ENCODE measurements around the gene ANKS4B. TPM values are rescaled to one million over a fixed set of nuclear protein-coding genes. Genes with fewer than 3 reads are reported as not detected.
"Not testable (repeated sequence)": the region's sequence is repeated elsewhere in the genome, so short reads cannot be mapped to it uniquely, and the experiment has no call there.

ANKS4B gene, protein sequence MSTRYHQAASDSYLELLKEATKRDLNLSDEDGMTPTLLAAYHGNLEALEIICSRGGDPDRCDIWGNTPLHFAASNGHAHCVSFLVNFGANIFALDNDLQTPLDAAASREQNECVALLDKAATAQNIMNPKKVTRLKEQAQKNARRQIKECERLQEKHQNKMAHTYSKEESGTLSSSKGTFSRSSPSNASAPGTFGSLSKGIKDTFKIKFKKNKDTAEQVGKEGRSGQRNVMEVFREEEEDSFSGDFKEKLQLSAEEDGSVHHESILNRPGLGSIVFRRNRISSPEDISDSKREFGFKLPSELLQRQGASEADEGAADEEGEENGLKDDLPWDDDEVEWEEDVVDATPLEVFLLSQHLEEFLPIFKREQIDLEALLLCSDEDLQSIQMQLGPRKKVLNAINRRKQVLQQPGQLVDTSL
- polyA plus RNA-seq (ENCODE audit: insufficient read length in 12 of 12): 1 to 10 TPM in 1 of 12 donors, under 1 TPM in 4, not detected in 7; 0.04 to 4.7 (median 0.04) TPM
- long read RNA-seq, donor 1, full-length matches to known transcripts: 21 of 29 reads
- long read RNA-seq, donor 1, partial matches to known transcripts: 8 of 29 reads
- long read RNA-seq, donor 1, other reads (novel, unspliced or antisense): 0 of 29 reads
- long read RNA-seq, donor 2: 0 reads
- long read RNA-seq, donor 3: 0 reads
- long read RNA-seq, donor 4: 0 reads
- long read RNA-seq, donor 5: 0 reads
- long read RNA-seq, donor 6: 0 reads
- long read RNA-seq, donor 7: 0 reads
- long read RNA-seq, donor 8: 0 reads
- long read RNA-seq, donor 9: 0 reads
- long read RNA-seq, donor 10: 0 reads
- long read RNA-seq, donor 11: 0 reads

- DNase-seq: no peak
These were observed at the start of gene ANKS4B for GRCh38 chr16:21233521-21234150. Gene ANKS4B (plus strand): TSS chr16:21233699. CDS start chr16:21233738, 39 bp downstream.

GRCh38 chr16:21183995-21184394 lies 49.5 kb upstream of the ANKS4B start:
- no peak for DNase-seq

DNA sequence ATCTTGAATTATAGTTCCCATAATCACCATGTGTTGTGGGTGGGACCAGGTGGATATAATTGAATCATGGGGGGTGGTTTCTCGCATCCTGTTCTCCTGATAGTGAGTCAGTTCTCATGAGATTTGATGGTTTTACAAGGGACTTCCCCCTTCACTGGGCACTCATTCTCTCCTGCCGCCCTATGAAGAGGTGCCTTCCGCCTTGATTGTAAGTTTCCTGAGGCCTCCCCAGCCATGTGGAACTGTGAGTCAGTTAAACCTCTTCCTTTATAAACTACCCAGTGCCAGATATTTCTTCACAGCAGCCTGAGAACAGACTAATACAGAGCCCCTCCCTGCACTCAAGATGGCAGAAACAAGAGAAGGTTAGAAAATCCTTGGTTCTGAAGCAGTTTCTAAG lies 48.7 kb upstream of the ANKS4B start:
- DNase-seq: no peak

DNA sequence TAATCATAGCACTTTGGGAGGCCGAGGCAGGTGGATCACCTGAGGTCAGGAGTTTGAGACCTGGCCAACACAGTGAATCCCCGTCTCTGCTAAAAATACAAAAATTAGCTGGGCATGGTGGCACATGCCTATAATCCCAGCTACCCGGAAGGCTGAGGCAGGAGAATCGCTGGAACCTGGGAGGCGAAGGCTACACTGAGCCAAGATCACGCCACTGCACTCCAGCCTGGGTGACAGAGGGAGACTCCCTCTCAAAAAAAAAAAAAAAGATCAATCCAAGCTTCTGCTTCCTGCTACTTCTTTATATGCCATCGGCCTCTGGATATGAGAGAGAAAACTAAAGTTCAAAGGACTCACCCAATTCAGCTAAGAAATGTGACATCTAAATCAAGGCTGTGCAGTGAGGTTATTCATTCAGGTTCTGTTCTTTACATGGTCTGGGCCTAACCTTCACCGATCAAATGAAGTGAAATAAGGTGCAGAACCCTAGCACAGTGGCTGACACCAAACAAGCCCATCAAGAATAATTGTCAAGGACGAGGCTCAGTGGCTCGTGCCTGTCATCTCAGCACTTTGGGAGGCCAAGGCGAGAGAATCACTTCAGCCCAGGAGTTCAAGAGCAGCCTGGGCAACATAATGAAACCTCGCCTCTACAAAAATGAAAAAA lies 47.7 kb upstream of the ANKS4B start:
- no peak for DNase-seq

DNA sequence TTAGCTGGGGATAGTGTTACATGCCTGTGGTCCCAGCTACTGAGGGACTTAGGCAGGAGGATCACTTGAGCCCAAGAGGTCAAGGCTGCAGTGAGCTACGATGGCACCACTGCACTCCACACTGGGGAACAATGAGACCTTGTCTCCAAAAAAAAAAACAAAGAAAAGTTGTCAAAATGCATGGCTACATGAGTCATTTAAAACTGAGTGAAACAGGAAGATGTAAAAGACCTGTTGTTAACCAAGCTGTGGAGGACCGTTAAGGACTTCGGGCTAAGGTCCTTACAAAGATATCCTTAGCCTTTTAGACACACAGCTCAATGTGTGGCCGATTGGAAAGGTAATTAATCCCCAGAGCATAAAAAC lies 47.2 kb upstream of the ANKS4B start:
- no peak for DNase-seq

GRCh38 chr16:21189311-21189710 lies 44.2 kb upstream of the ANKS4B start:
- DNase-seq: no peak

DNA sequence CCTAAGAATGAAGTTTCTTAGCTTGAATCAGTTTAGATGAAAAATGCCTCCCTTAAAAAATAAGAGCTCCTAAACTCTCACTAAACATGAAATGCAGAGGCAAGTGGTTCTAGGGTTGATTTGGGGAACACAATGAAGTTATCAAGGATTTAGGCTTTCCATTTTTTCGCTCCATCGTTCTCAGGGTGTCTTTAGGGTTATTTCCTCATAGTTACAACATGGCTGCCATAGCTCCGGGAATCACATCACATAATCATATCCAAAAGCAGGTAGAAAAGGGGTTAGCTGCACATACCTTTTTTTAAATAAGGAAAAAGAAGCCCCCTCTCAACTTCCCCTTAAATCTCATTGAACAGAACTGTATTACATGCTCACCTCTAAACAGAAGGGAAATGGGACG lies 43.5 kb upstream of the ANKS4B start:
- no peak for DNase-seq

DNA sequence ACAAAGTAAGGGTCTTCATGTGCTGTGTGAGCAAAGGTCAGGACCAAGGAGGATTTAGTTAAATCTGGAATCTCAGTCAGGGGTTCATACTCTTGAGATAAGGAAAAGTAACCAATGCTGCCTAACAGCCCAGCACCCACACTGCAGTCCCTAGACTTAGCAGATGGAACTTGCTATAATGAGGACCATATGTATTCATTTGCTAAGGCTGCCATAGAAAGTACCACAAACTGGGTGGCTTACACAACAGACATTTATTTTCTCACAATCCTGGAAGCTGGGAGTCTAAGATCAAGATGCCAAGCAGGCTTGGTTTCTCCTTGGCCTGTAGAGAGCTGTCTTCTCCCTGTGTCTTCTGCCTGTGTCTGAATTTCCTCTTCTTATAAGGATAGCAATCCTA lies 42.9 kb upstream of the ANKS4B start:
- DNase-seq: no peak

GRCh38 chr16:21192991-21193390 lies 40.5 kb upstream of the ANKS4B start:
- no peak for DNase-seq

GRCh38 chr16:21194771-21195301 lies 38.7 kb upstream of the ANKS4B start:
- DNase-seq: peak; percentile 5

DNA sequence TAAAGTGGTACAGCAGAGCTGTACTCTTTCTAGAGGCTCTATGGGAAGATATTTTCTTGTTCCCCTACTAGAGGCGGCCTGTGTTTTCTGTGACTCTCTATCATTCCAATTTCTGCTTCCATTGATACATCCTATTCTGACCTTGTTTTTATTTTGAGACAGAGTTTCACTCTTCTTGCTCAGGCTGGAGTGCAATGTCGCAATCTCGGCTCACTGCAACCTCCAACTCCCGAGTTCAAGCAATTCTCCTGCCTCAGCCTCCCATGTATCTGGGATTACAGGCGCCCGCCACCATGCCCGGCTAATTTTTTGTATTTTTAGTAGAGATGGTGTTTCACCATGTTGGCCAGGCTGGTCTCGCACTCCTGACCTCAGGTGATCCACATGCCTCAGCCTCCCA lies 38.2 kb upstream of the ANKS4B start:
- DNase-seq: not testable (repeated sequence)

DNA sequence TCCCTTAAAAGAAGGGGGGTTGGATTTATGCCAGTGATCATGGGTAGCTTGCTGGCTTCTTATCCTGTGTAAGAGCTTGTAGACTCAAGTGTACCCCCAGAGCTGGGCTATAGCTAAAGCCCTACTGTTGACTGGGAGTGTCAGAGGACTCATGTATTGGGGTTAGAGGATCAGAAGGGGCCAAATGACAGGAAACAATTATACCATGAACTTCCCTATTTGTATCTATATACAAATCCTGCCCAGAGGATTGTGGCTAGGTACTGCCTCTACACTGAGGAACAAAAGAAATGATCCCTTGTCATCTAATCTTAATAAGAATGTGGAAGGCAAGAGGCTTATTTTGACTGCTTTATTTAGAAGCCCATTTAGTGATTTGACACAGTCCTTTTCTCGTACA lies 36.4 kb upstream of the ANKS4B start:
- no peak for DNase-seq

DNA sequence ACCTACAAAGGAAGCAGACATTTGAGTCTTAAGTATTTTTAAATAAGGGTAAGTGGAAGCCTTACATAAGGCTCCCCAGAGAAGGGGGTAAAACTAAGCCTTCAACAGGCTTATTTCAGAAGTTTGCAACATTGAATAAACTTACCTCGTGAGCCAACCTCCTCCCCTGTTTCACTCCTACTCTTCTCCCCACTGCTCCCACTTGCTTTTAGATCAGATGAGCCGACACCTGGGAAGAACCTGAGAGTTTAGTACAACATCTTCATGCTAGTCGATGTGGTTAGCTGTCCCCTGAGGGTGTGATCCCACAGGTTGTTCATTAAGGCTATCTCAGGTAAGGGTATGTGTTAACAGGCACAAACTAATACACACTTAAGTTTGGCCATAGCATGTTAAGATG lies 35.9 kb upstream of the ANKS4B start:
- DNase-seq: no peak

DNA sequence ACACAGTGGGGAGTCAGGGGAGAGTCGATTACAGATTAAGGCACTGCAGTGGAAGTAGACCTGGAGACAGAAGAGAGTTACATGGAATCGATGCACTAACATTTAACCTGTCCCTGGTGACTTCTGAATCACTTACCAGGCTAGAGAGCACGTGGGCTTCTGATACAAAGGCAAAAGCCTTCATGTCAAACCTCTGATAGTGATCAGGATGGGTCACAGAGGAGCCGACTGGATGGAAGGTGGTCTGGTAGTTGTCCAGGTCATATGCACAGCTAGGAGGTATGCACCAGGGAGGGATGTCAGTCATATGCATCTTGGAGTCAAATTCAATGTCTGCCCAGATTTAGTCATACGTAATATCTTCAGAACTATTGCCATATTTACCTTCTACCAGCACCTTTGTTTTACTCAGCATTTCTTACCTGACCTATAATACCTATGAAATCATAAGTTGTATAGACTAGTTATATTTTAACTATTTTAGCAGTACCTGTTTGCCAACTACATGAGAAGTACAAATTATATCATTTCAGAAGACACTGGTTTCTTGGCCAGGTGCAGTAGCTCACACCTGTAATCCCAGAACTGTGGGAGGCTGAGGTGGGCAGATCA lies 33.8 kb upstream of the ANKS4B start:
- no peak for DNase-seq

GRCh38 chr16:21203155-21203797 lies 30.2 kb upstream of the ANKS4B start:
- no peak for DNase-seq

- DNase-seq: no peak
These were observed 28.2 kb upstream of the ANKS4B start for GRCh38 chr16:21205303-21205702.

DNA sequence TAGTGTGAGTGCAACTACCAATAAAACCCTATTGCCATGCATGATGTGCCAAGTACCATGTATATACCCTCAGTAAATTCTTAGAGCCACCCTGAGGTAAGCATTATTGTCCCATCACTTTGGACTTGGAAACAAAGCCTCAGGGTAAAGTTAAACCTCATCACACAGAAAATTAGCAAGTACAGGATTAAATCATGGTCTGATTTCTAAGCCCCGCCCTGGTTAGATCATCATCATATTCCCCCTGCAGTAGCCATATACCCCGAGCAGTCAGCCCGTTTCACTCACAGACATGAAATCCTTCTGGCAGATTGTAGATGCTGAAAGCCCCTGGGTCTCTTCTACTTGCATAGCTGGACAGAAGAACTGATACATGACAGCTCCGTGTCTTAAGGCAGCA lies 26.9 kb upstream of the ANKS4B start:
- no peak for DNase-seq

GRCh38 chr16:21208446-21209230 lies 24.9 kb upstream of the ANKS4B start:
- no peak for DNase-seq

DNA sequence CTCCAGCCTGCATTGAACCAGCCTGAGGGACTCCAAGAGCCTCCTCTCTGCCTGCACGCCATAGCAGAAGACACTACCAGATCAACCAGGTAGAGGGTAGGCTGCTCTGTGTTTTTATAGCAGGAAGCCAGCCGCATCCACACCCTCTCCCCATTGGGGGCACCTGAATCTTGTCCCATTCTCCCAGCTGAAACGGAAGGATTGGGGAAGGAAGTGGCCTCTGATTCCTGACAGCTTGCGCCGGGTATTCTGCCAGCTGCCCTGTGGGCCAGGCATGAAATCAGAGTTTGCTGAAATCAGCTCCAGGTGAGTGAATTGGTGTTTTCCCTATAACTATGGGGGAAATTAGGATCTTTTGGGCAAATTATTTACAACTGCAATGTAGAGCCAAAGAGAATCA lies 22.0 kb upstream of the ANKS4B start, which contains the start of gene ZP2:
Gene ZP2 (minus strand): TSS at position 89 of the 400 bp plus-strand sequence. CDS start 27 bp downstream, at position 62.
- no peak for DNase-seq

- no peak for DNase-seq
These were observed 19.4 kb upstream of the ANKS4B start for GRCh38 chr16:21214086-21214485.

Data from muscle of arm (tissue), 14 donors.